GM18873 (cell line): Measurements from ENCODE around the gene CACNA1C.
"Not testable (repeated sequence)": the region's sequence is repeated elsewhere in the genome, so short reads cannot be mapped to it uniquely, and the experiment has no call there.

ENCODE experiments used
- ATAC-seq: cut with Tn5 transposase; IDR thresholded peaks from one replicate; pipeline ENCODE4 v1.9.1; 2021; ENCODE audit warnings: mild to moderate bottlenecking, moderate library complexity, moderate number of reproducible peaks; ENCODE audit not compliant: unreplicated experiment, low FRiP score

Gene CACNA1C

GRCh38 chr12:2698566-2698965, 645.8 kb downstream of the CACNA1C start:
- no peak for ATAC-seq

GRCh38 chr12:2710701-2711100, 657.9 kb downstream of the CACNA1C start:
- ATAC-seq, result no peak

GRCh38 chr12:2719392-2719791, 666.6 kb downstream of the CACNA1C start:
- no peak for ATAC-seq

- no peak for ATAC-seq
These were observed 670.0 kb downstream of the CACNA1C start for GRCh38 chr12:2722806-2723205.

GRCh38 chr12:2732290-2732689, 679.5 kb downstream of the CACNA1C start:
- ATAC-seq, result no peak

GRCh38 chr12:2733493-2734355, 680.9 kb downstream of the CACNA1C start:
- ATAC-seq, result no peak

- no peak for ATAC-seq
These were observed 682.6 kb downstream of the CACNA1C start for GRCh38 chr12:2735432-2735831.

- ATAC-seq, result no peak
These were observed 685.0 kb downstream of the CACNA1C start for GRCh38 chr12:2737656-2738241.

GRCh38 chr12:2739069-2739468, 686.3 kb downstream of the CACNA1C start:
- no peak for ATAC-seq

- ATAC-seq, result no peak
These were observed 687.2 kb downstream of the CACNA1C start for GRCh38 chr12:2739832-2740641.

GRCh38 chr12:2742037-2742436, 689.2 kb downstream of the CACNA1C start:
- ATAC-seq, result not testable (repeated sequence)

- ATAC-seq, result no peak
These were observed 690.7 kb downstream of the CACNA1C start for GRCh38 chr12:2743478-2743877.

- no peak for ATAC-seq
These were observed 692.9 kb downstream of the CACNA1C start for GRCh38 chr12:2745655-2746054.
